ENCODE results near the gene PSMD11.

The PSMD11 gene

GRCh38 chr17:32479074-32479617 is 34.8 kb downstream of the PSMD11 start:
- no peak overlapping the region for H3K9ac ChIP-seq
- no peaks in the 10 kb centered on the region for H3K36me3 ChIP-seq (ENCODE audit: control insufficient read depth, insufficient read depth, low read length)
- no peak overlapping the region for H3K4me3 ChIP-seq (ENCODE audit: low read depth, low read length)
- TF ChIP-seq CTCF (IDR thresholded peaks at IDR 0.05), result no peak
- H3K9me3 ChIP-seq (ENCODE audit: control insufficient read depth, low read length), result no peaks in the 10 kb centered on the region
- H3K27me3 ChIP-seq (ENCODE audit: control insufficient read depth, insufficient read depth, low read length), result no peaks in the 10 kb centered on the region
- H3K4me1 ChIP-seq, result peaks cover 2% of the 10 kb centered on the region
- H3K79me2 ChIP-seq, result no peaks in the 10 kb centered on the region
- H3K27ac ChIP-seq, result no peak overlapping the region
- no peak overlapping the region for H2AFZ ChIP-seq
- no peak overlapping the region for H3K4me2 ChIP-seq (ENCODE audit: low read length)

GRCh38 chr17:32481193-32481592 is 36.9 kb downstream of the PSMD11 start:
- Histone ChIP-seq H3K4me2 (ENCODE audit: low read length) (no peak overlapping the region), H3K9me3 (ENCODE audit: control insufficient read depth, low read length) (no peaks in the 10 kb centered on the region), H3K4me1 (peaks cover 2% of the 10 kb centered on the region), H3K9ac (no peak overlapping the region), H3K27ac (no peak overlapping the region), H3K79me2 (no peaks in the 10 kb centered on the region), H3K36me3 (ENCODE audit: control insufficient read depth, insufficient read depth, low read length) (no peaks in the 10 kb centered on the region), H2AFZ (no peak overlapping the region), H3K27me3 (ENCODE audit: control insufficient read depth, insufficient read depth, low read length) (no peaks in the 10 kb centered on the region), H3K4me3 (ENCODE audit: low read depth, low read length) (no peak overlapping the region)
- no peak for TF ChIP-seq CTCF (IDR thresholded peaks at IDR 0.05)

GRCh38 chr17:32482568-32483320 is 38.4 kb downstream of the PSMD11 start:
- Histone ChIP-seq H3K79me2 (no peaks in the 10 kb centered on the region), H3K27me3 (ENCODE audit: control insufficient read depth, insufficient read depth, low read length) (no peaks in the 10 kb centered on the region), H3K9me3 (ENCODE audit: control insufficient read depth, low read length) (no peaks in the 10 kb centered on the region), H3K4me2 (ENCODE audit: low read length) (no peak overlapping the region), H3K9ac (no peak overlapping the region), H3K4me3 (ENCODE audit: low read depth, low read length) (no peak overlapping the region), H2AFZ (no peak overlapping the region), H3K36me3 (ENCODE audit: control insufficient read depth, insufficient read depth, low read length) (no peaks in the 10 kb centered on the region), H3K4me1 (peaks cover 2% of the 10 kb centered on the region), H3K27ac (no peak overlapping the region)
- no peak for TF ChIP-seq CTCF (IDR thresholded peaks at IDR 0.05)

GRCh38 chr17:32483451-32484019 is 39.2 kb downstream of the PSMD11 start:
- no peaks in the 10 kb centered on the region for H3K27me3 ChIP-seq (ENCODE audit: control insufficient read depth, insufficient read depth, low read length)
- H3K36me3 ChIP-seq (ENCODE audit: control insufficient read depth, insufficient read depth, low read length), result no peaks in the 10 kb centered on the region
- no peaks in the 10 kb centered on the region for H3K9me3 ChIP-seq (ENCODE audit: control insufficient read depth, low read length)
- H3K4me2 ChIP-seq (ENCODE audit: low read length), result no peak overlapping the region
- H3K4me1 ChIP-seq, result peaks cover 2% of the 10 kb centered on the region
- H3K79me2 ChIP-seq, result no peaks in the 10 kb centered on the region
- no peak overlapping the region for H3K4me3 ChIP-seq (ENCODE audit: low read depth, low read length)
- peak; percentile 80 for TF ChIP-seq CTCF (IDR thresholded peaks at IDR 0.05)
- peak overlapping the region; percentile 60 for H2AFZ ChIP-seq
- H3K9ac ChIP-seq, result no peak overlapping the region
- peak overlapping the region; percentile 16 for H3K27ac ChIP-seq

All from parathyroid adenoma (tissue), 2 donors.